ENCODE results near the gene WTAP. TPM values are rescaled to one million over a fixed set of nuclear protein-coding genes. Genes with fewer than 3 reads are reported as not detected.

WTAP gene
- total RNA-seq, 1 donor from 2014 or later, result 64.7 TPM

DNA sequence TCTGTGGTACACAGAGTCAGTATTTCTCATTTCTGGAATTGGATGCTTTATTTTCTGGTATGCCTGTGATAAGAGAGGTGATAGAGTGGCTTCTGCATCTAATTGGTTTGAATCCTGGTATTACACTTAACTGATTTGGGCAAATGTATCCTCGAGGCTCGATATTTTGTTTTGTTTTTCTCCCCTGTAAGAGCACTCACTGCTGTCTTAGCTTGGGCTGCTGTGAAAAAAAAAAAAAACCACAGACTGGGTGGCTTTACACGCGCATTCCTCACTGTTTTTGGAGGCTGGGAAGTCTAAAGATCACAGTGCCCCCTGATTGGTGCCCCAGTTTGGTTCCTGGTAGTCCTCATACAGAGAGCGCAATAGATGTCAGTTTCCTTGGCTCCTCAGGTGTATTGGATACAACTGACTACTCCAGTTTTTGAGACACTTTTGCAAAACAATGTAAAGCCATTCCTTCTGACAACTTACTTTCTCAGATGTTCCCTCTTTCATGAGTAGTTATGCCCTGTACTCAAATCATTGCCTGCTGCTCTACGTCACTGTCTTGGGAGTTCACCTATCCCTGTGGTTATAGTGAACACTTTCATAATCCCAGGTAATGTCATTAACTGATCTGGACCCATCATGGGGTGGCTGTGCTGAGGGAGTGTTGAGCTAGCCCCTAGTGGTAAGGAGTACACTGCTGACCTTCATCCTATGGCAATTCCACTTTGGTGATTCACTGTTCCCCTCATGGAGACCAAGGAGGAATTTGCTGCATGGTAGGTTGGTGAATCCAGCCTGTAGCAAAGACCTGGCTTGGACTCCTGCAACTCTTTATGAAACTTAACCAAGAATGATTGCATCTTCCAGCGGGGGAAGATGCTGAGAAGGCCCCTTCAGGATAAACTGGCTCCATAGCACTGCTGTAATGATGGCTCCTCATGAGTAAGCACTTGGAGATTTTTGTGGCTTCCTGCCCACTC, 31.0 kb downstream of the WTAP start:
- Histone ChIP-seq H3K27ac (ENCODE audit: low read depth, low read length) (no peak overlapping the region), H3K27me3 (ENCODE audit: control insufficient read depth in 3 of 3, insufficient read depth in 3 of 3, low read length in 3 of 3) (no peaks in the 10 kb centered on the region), H3K4me3 (ENCODE audit: low read length in 3 of 3) (no peak overlapping the region), H3K9me3 (ENCODE audit: control insufficient read depth in 3 of 3, low read length in 3 of 3) (no peaks in the 10 kb centered on the region), H3K9ac (ENCODE audit: low read depth in 1 of 3, low read length in 3 of 3) (no peak overlapping the region), H3K36me3 (ENCODE audit: control insufficient read depth in 3 of 3, insufficient read depth in 3 of 3, low read length in 3 of 3) (peaks cover 19 to 33% (median 30%) of the 10 kb centered on the region in 3 donors), H3K4me1 (ENCODE audit: control insufficient read depth in 3 of 3, insufficient read depth in 3 of 3, low read length in 3 of 3) (peaks cover 13 to 24% (median 21%) of the 10 kb centered on the region in 3 donors)

DNA sequence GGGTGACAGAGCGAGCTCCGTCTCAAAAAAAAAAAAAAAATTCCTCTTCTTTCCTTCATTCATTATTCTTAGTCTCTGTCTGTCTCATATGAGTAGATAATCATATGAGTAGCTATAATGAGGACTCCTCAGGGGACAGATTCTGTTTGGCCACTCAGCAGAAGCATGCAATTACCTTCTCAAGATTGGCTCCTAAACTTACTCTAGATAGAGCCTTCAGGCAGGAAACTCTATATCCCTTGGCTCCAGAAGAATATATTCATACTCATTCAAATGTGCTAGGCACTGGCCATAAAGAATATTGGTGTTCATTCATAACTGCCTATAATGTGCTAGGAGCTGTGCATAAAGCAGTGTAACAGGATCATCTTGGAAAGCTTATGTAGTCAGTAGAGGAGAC, 32.3 kb downstream of the WTAP start:
- no peaks in the 10 kb centered on the region for H3K27me3 ChIP-seq (ENCODE audit: control insufficient read depth in 3 of 3, insufficient read depth in 3 of 3, low read length in 3 of 3)
- H3K9ac ChIP-seq (ENCODE audit: low read depth in 1 of 3, low read length in 3 of 3), result no peak overlapping the region
- no peak overlapping the region for H3K4me3 ChIP-seq (ENCODE audit: low read length in 3 of 3)
- no peaks in the 10 kb centered on the region for H3K9me3 ChIP-seq (ENCODE audit: control insufficient read depth in 3 of 3, low read length in 3 of 3)
- H3K4me1 ChIP-seq (ENCODE audit: control insufficient read depth in 3 of 3, insufficient read depth in 3 of 3, low read length in 3 of 3), result peaks cover 13 to 24% (median 21%) of the 10 kb centered on the region in 3 donors
- H3K36me3 ChIP-seq (ENCODE audit: control insufficient read depth in 3 of 3, insufficient read depth in 3 of 3, low read length in 3 of 3), result peaks cover 17 to 30% (median 26%) of the 10 kb centered on the region in 3 donors
- H3K27ac ChIP-seq (ENCODE audit: low read depth, low read length), result no peak overlapping the region

DNA sequence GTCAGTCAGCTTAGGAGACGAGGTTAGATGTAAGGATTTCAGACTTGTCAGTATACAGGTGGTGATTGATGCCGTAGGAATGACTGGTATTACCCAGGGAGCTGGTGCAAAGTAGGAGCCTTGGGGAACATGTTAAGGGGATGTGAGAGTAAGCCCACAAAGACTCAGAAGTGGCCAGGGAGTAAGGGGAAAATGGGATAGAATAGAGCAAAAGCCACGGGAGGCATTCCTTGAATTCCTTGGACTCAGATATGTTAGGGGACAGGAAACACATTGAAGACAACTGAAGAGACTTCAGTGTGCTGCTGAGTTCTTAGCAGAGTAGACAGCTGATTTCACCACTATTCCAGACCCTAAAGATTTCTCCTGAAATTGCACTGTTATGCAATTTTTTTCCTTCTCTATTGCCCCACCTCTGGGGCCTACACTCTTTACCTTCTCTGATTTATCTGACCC, 33.3 kb downstream of the WTAP start:
- Histone ChIP-seq H3K27me3 (ENCODE audit: control insufficient read depth in 3 of 3, insufficient read depth in 3 of 3, low read length in 3 of 3) (no peaks in the 10 kb centered on the region), H3K9me3 (ENCODE audit: control insufficient read depth in 3 of 3, low read length in 3 of 3) (no peaks in the 10 kb centered on the region), H3K9ac (ENCODE audit: low read depth in 1 of 3, low read length in 3 of 3) (peak overlapping the region in 2 of 3 donors; percentile 91 to 94), H3K4me1 (ENCODE audit: control insufficient read depth in 3 of 3, insufficient read depth in 3 of 3, low read length in 3 of 3) (peaks cover 13 to 21% (median 19%) of the 10 kb centered on the region in 3 donors), H3K36me3 (ENCODE audit: control insufficient read depth in 3 of 3, insufficient read depth in 3 of 3, low read length in 3 of 3) (peaks cover 12 to 24% (median 20%) of the 10 kb centered on the region in 3 donors), H3K4me3 (ENCODE audit: low read length in 3 of 3) (peak overlapping the region in 2 of 3 donors; percentile 90 to 99), H3K27ac (ENCODE audit: low read depth, low read length) (peak overlapping the region; percentile 91)

DNA sequence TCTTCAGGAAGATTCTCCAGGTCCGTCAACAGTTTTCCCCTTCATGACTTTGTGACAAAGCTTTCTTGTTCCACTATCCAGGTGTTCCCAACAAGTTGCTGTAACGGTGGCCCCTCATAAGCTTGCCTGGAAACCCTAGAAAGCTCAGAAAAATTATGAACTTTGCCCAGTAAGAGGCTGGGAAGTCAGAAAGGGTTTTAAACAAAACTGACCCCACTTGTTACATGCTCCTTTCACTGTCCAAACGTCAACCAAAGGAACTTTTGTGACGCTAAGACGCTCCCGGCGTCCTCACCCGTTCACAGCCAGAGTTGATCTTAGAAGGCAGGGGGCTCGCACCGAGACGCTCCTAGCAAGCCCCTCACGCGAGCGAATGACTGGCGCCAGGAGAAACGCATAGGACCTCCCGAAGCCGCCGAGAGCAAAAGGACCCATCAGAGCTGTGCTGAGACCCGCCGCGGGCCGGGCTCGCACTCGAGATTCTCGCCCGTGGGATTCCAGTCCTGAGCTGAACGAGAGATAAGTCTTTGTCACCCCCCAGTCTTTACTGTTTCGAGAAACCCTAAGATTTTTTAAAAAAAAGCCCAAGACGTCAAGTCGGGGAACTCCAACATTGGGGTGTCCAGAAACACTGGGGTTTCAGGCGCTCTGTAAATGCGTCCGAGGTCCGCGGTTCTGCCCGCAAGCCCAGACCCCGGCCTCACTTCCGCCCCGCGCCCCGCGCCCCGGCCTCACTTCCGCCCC, 34.0 kb downstream of the WTAP start:
- H3K9me3 ChIP-seq (ENCODE audit: control insufficient read depth in 3 of 3, low read length in 3 of 3), result no peaks in the 10 kb centered on the region
- peaks cover 12 to 17% (median 15%) of the 10 kb centered on the region in 3 donors for H3K36me3 ChIP-seq (ENCODE audit: control insufficient read depth in 3 of 3, insufficient read depth in 3 of 3, low read length in 3 of 3)
- H3K9ac ChIP-seq (ENCODE audit: low read depth in 1 of 3, low read length in 3 of 3), result peak overlapping the region; percentile 91 to 94 (median 91)
- H3K4me1 ChIP-seq (ENCODE audit: control insufficient read depth in 3 of 3, insufficient read depth in 3 of 3, low read length in 3 of 3), result peaks cover 13 to 21% (median 19%) of the 10 kb centered on the region in 3 donors
- H3K27me3 ChIP-seq (ENCODE audit: control insufficient read depth in 3 of 3, insufficient read depth in 3 of 3, low read length in 3 of 3), result no peaks in the 10 kb centered on the region
- H3K4me3 ChIP-seq (ENCODE audit: low read length in 3 of 3), result peak overlapping the region; percentile 90 to 99 (median 99)
- peak overlapping the region; percentile 91 for H3K27ac ChIP-seq (ENCODE audit: low read depth, low read length)

DNA sequence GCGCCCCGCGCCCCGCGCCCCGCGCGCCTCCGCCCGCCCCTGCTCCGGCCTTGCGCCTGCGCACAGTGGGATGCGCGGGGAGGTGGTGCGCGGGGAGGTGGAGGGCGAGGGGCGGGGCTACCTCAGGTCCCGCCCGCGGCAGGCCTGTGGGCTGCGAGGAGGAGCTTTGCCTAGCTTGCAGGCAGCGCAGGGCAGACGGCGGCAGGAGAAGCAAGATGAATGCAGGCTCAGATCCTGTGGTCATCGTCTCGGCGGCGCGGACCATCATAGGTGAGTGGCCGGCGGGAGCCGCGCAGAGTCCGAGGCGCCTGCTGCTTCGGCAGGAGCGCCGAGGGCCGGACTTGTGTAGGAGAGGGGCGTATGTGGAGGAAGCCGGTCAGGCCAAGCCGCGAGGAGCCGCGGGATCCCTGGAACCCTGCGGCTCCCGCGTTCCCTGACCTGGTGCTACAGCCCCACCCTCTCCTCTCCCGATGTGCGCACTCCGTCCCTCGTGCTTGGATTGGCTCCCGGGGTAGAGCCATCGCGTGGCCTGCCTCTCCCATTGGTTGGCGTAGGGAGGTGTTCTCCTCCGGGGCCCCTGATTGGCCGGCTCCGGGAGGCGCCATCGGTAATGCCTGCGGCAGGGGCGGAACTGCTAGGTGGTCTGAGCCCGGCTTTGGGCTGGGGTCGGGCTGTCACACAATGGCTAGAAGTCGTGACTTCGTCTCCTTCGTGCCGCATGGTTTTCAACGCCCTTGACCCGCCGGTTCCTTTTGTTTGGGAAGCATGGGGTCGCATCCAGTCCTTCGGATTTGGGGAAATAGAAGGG, 34.8 kb downstream of the WTAP start, which contains the start of gene ACAT2:
ACAT2 (plus strand) TSS at position 173 of the 808 bp plus-strand sequence; CDS start at position 216, 43 bp downstream.
- Histone ChIP-seq H3K36me3 (ENCODE audit: control insufficient read depth in 3 of 3, insufficient read depth in 3 of 3, low read length in 3 of 3) (peaks cover 13 to 20% (median 15%) of the 10 kb centered on the region in 3 donors), H3K4me3 (ENCODE audit: low read length in 3 of 3) (peak within 1 kb of the TSS; percentile 93 to 99 (median 99)), H3K9ac (ENCODE audit: low read depth in 1 of 3, low read length in 3 of 3) (peak within 1 kb of the TSS; percentile 91 to 97 (median 94)), H3K27me3 (ENCODE audit: control insufficient read depth in 3 of 3, insufficient read depth in 3 of 3, low read length in 3 of 3) (no peaks in the 10 kb centered on the region), H3K4me1 (ENCODE audit: control insufficient read depth in 3 of 3, insufficient read depth in 3 of 3, low read length in 3 of 3) (peaks cover 13 to 21% (median 19%) of the 10 kb centered on the region in 3 donors), H3K27ac (ENCODE audit: low read depth, low read length) (peak within 1 kb of the TSS; percentile 91), H3K9me3 (ENCODE audit: control insufficient read depth in 3 of 3, low read length in 3 of 3) (no peaks in the 10 kb centered on the region)

DNA sequence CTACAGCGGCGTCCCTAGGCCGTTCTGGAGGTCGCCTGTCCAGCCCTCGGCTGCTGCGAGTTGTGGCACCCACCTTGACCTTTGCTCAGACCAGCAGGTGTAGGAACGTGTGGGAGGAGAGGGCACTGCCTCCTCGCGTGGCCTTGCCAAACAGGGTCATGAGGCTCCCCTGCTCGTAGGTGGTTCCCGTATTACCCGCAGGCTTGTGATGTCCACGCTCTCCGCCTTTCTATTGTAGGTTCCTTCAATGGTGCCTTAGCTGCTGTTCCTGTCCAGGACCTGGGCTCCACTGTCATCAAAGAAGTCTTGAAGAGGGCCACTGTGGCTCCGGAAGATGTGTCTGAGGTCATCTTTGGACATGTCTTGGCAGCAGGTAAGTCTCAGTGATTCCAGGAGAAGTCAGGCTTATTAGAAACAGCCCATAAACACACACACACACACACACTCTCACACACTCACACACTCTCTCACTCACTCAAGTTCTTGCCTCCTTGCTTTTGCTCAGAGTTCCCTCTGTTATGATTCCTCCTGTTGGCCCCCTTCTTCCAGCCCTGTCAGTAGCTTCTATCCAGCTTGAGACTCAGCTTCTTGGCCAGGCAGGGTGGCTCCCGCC, 35.5 kb downstream of the WTAP start:
- Histone ChIP-seq H3K4me1 (ENCODE audit: control insufficient read depth in 3 of 3, insufficient read depth in 3 of 3, low read length in 3 of 3) (peaks cover 13 to 21% (median 19%) of the 10 kb centered on the region in 3 donors), H3K9me3 (ENCODE audit: control insufficient read depth in 3 of 3, low read length in 3 of 3) (no peaks in the 10 kb centered on the region), H3K9ac (ENCODE audit: low read depth in 1 of 3, low read length in 3 of 3) (peak overlapping the region; percentile 68 to 97 (median 81)), H3K27ac (ENCODE audit: low read depth, low read length) (peak overlapping the region; percentile 91), H3K36me3 (ENCODE audit: control insufficient read depth in 3 of 3, insufficient read depth in 3 of 3, low read length in 3 of 3) (peaks cover 17 to 25% (median 22%) of the 10 kb centered on the region in 3 donors), H3K27me3 (ENCODE audit: control insufficient read depth in 3 of 3, insufficient read depth in 3 of 3, low read length in 3 of 3) (no peaks in the 10 kb centered on the region), H3K4me3 (ENCODE audit: low read length in 3 of 3) (peak overlapping the region; percentile 93 to 99 (median 99))

DNA sequence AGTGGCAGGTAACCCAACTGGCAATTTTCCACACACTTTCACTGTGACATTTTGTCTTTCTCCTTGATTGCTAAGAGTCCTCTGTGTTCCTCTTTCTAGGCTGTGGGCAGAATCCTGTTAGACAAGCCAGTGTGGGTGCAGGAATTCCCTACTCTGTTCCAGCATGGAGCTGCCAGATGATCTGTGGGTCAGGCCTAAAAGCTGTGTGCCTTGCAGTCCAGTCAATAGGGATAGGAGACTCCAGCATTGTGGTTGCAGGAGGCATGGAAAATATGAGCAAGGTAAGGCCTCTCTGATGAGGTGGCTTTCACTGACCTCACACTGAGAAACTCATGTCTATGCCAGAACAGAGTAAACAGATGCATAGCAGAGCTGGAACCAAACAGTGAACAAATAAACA, 39.6 kb downstream of the WTAP start:
- H3K27me3 ChIP-seq (ENCODE audit: control insufficient read depth in 3 of 3, insufficient read depth in 3 of 3, low read length in 3 of 3), result no peaks in the 10 kb centered on the region
- H3K9ac ChIP-seq (ENCODE audit: low read depth in 1 of 3, low read length in 3 of 3), result no peak overlapping the region
- H3K9me3 ChIP-seq (ENCODE audit: control insufficient read depth in 3 of 3, low read length in 3 of 3), result no peaks in the 10 kb centered on the region
- no peak overlapping the region for H3K27ac ChIP-seq (ENCODE audit: low read depth, low read length)
- H3K4me1 ChIP-seq (ENCODE audit: control insufficient read depth in 3 of 3, insufficient read depth in 3 of 3, low read length in 3 of 3), result peaks cover 8% of the 10 kb centered on the region in 3 donors
- H3K4me3 ChIP-seq (ENCODE audit: low read length in 3 of 3), result no peak overlapping the region
- H3K36me3 ChIP-seq (ENCODE audit: control insufficient read depth in 3 of 3, insufficient read depth in 3 of 3, low read length in 3 of 3), result peaks cover 13 to 33% (median 30%) of the 10 kb centered on the region in 3 donors

DNA sequence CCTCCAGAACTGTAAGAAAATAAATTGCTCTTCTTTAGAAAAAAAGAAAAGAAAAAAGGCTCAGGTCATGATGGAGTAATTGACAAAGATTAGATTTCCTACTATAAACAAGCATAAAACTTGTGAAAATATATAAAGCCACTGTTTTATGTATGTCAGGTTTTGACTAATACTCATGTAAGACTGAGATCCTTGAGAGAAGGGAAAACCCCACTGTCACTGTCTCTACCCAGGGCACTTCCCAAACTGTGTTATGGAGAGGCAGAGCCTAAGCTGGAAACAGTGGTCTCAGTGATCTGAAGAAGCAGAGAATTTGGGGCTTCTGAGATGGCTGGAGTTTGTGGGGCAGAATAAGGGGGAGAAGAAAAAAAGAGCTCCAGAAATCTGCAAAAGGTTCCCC, 42.2 kb downstream of the WTAP start:
- Histone ChIP-seq H3K36me3 (ENCODE audit: control insufficient read depth in 3 of 3, insufficient read depth in 3 of 3, low read length in 3 of 3) (peaks cover 13 to 29% (median 27%) of the 10 kb centered on the region in 3 donors), H3K9ac (ENCODE audit: low read depth in 1 of 3, low read length in 3 of 3) (no peak overlapping the region), H3K27ac (ENCODE audit: low read depth, low read length) (no peak overlapping the region)

DNA sequence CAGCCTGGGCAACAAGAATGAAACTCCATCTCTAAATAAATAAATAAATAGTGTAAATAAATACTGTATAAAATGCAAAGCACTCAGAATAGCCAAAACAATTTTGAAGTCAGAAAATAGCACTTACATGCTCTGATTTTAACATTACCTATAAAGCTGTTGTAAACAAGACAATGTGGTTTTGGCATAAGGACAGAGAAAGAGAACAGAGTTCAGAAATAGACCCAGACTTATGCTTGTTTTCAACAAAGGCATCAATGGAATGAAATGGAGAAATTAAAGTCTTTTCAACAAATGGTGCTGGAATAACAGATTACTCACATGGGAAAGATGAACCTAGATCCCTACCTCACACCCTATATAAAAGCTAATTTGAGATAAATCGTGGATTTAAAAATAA, 44.9 kb downstream of the WTAP start:
- Histone ChIP-seq H3K27me3 (ENCODE audit: control insufficient read depth in 3 of 3, insufficient read depth in 3 of 3, low read length in 3 of 3) (no peaks in the 10 kb centered on the region), H3K4me3 (ENCODE audit: low read length in 3 of 3) (no peak overlapping the region), H3K9ac (ENCODE audit: low read depth in 1 of 3, low read length in 3 of 3) (no peak overlapping the region), H3K27ac (ENCODE audit: low read depth, low read length) (no peak overlapping the region), H3K4me1 (ENCODE audit: control insufficient read depth in 3 of 3, insufficient read depth in 3 of 3, low read length in 3 of 3) (no peaks in the 10 kb centered on the region), H3K9me3 (ENCODE audit: control insufficient read depth in 3 of 3, low read length in 3 of 3) (no peaks in the 10 kb centered on the region), H3K36me3 (ENCODE audit: control insufficient read depth in 3 of 3, insufficient read depth in 3 of 3, low read length in 3 of 3) (peaks cover 9 to 32% (median 31%) of the 10 kb centered on the region in 3 donors)

More for the DNA sequence above, 42.2 kb downstream of the WTAP start:
- Histone ChIP-seq H3K4me3 (ENCODE audit: low read length in 3 of 3) (no peak overlapping the region), H3K27me3 (ENCODE audit: control insufficient read depth in 3 of 3, insufficient read depth in 3 of 3, low read length in 3 of 3) (no peaks in the 10 kb centered on the region), H3K9me3 (ENCODE audit: control insufficient read depth in 3 of 3, low read length in 3 of 3) (no peaks in the 10 kb centered on the region), H3K4me1 (ENCODE audit: control insufficient read depth in 3 of 3, insufficient read depth in 3 of 3, low read length in 3 of 3) (no peaks in the 10 kb centered on the region)

Measured in skeletal muscle tissue (tissue), 4 donors.